Endothelial cell (in vitro differentiated cells): ENCODE results near the gene ABCA10. TPM values are rescaled to one million over a fixed set of nuclear protein-coding genes. Genes with fewer than 3 reads are reported as not detected.

Source experiments
- DNase-seq: peaks from one replicate; pipeline ENCODE4 v3.0.0; 2021; ENCODE audit warnings: low spot score
- H3K27ac Mint-ChIP-seq: one replicate; pipeline ENCODE4 v1.8.0; 2021; ENCODE audit warnings: mixed read lengths, inconsistent platforms; ENCODE audit not compliant: unreplicated experiment
- H3K27me3 Mint-ChIP-seq: one replicate; pipeline ENCODE4 v1.8.0; 2021; ENCODE audit warnings: mild to moderate bottlenecking, moderate library complexity, mixed read lengths, inconsistent platforms; ENCODE audit not compliant: unreplicated experiment
- H3K36me3 Mint-ChIP-seq: one replicate; pipeline ENCODE4 v1.8.0; 2021; ENCODE audit warnings: mild to moderate bottlenecking, low read depth, mixed read lengths, inconsistent platforms; ENCODE audit not compliant: unreplicated experiment
- H3K4me1 Mint-ChIP-seq: one replicate; pipeline ENCODE4 v1.8.0; 2021; ENCODE audit warnings: mild to moderate bottlenecking, mixed read lengths, inconsistent platforms; ENCODE audit not compliant: unreplicated experiment
- H3K4me3 Mint-ChIP-seq: one replicate; pipeline ENCODE4 v1.8.0; 2021; ENCODE audit warnings: mild to moderate bottlenecking, mixed read lengths, inconsistent platforms; ENCODE audit not compliant: unreplicated experiment
- H3K9me3 Mint-ChIP-seq: one replicate; pipeline ENCODE4 v1.8.0; 2021; ENCODE audit warnings: mixed read lengths, inconsistent platforms; ENCODE audit not compliant: unreplicated experiment
- total RNA-seq: library from RNA; stranded (reverse); fragmentation: NEBNext Ultra II Directional; extraction: Animal tissue kit (Norgen Biotek cat#: 25700); gene quantifications from one replicate; pipeline ENCODE4 v1.2.1, GENCODE V29; 2021; ENCODE audit not compliant: unreplicated experiment
- TF ChIP-seq, protein P1 (sequence below): fragments of 200-600 bp; sonication (generic); IDR thresholded peaks from one replicate; pipeline ENCODE4 v1.5.0; 2021; ENCODE audit warnings: antibody characterized with exemption; ENCODE audit not compliant: unreplicated experiment

ABCA10 gene
- total RNA-seq, 1 donor from 2014 or later, result 0.90 TPM

DNA sequence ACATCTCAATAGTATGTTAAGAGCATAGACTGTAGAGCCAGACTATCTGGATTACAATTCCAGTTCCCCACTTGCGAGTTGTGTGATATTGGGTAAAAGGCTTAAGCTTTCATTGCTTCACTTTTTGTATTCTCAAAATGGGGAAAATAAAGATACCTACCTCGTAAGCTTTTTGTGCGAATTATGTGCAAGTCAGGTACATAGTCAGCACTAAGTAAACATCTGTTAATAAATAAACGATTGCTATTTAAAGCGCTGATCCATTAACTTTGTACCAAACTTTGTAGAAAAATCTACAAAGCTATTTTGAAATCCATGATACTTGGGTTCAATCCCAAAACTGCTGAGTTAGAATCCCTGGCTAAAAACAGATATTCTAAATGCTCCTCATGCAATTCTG is 106.6 kb downstream of the ABCA10 start:
- H3K4me3 Mint-ChIP-seq, result no peak overlapping the region
- H3K9me3 Mint-ChIP-seq, result no peaks in the 10 kb centered on the region
- H3K4me1 Mint-ChIP-seq, result no peaks in the 10 kb centered on the region
- H3K36me3 Mint-ChIP-seq, result no peaks in the 10 kb centered on the region
- H3K27ac Mint-ChIP-seq, result no peak overlapping the region
- H3K27me3 Mint-ChIP-seq, result no peaks in the 10 kb centered on the region
- TF ChIP-seq, protein P1, sequence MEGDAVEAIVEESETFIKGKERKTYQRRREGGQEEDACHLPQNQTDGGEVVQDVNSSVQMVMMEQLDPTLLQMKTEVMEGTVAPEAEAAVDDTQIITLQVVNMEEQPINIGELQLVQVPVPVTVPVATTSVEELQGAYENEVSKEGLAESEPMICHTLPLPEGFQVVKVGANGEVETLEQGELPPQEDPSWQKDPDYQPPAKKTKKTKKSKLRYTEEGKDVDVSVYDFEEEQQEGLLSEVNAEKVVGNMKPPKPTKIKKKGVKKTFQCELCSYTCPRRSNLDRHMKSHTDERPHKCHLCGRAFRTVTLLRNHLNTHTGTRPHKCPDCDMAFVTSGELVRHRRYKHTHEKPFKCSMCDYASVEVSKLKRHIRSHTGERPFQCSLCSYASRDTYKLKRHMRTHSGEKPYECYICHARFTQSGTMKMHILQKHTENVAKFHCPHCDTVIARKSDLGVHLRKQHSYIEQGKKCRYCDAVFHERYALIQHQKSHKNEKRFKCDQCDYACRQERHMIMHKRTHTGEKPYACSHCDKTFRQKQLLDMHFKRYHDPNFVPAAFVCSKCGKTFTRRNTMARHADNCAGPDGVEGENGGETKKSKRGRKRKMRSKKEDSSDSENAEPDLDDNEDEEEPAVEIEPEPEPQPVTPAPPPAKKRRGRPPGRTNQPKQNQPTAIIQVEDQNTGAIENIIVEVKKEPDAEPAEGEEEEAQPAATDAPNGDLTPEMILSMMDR, result no peak
- DNase-seq, result no peak

DNA sequence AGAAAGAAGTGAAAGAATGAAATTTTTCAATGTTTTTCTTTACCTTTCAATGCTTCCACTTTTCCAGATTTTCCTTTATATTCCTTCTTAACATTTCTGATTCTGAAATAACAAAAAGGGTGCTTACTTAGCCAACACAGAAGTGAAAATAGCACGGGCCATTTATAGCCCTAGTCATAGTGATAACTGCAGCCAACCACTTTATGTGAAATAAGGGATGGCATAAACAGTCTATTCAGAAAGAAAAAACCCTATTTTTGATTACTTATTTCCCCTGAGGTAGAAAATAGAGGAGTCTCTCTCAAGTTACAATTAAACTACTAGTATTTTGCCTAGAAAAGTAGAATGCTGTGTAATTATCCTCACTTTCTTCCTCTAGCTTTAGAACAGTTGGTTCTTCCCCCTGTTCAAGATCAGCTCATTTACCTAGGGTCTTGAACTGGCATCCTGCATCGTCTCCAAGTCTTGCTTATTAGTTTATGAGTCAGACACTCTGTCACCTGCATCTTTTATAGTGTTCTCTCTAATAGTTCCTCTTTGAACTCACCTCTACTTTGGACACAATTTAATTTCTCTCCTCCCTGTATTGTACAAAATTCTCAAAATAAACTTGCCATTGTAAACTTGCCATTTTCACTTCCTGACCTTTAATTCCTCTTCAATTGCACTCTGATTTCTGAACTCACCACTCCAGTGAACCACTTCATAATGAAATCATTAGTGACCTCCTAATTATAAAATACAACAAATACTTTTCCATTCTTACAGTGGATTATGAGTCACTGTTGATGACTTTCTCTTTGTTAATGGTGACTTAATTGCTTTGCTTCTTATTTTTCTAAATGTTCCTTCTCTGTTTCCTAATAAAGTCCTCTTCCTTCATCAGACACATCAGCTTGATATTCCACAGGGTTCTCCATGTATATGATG is 110.5 kb downstream of the ABCA10 start:
- no peak for DNase-seq
- Mint-ChIP-seq H3K9me3 (no peaks in the 10 kb centered on the region), H3K27me3 (no peaks in the 10 kb centered on the region), H3K4me1 (no peaks in the 10 kb centered on the region), H3K4me3 (no peak overlapping the region), H3K27ac (no peak overlapping the region), H3K36me3 (no peaks in the 10 kb centered on the region)
- TF ChIP-seq, protein P1, result no peak

DNA sequence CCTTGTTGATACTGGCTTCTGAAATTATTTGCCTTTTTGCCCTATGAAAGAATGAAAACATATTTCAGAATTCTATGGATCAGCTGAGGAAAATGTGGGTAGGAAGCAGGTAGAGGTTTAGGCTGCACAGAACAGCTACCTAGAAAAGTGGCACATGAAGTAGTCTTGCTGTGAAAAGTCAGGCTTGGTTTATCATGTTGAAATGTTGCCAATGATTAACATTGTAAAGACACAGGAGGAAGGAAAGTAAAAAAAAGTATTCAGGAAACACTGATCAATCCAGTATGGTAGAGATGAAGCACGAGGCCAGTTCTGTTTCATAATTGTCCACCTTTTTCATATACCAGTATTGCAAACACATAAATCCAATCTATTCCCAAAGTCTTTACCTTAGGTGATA is 116.8 kb downstream of the ABCA10 start:
- TF ChIP-seq, protein P1, result no peak
- no peak for DNase-seq
- H3K27ac Mint-ChIP-seq, result no peak overlapping the region
- no peaks in the 10 kb centered on the region for H3K4me1 Mint-ChIP-seq
- no peak overlapping the region for H3K4me3 Mint-ChIP-seq
- peaks cover 2% of the 10 kb centered on the region for H3K27me3 Mint-ChIP-seq
- no peaks in the 10 kb centered on the region for H3K9me3 Mint-ChIP-seq
- H3K36me3 Mint-ChIP-seq, result no peaks in the 10 kb centered on the region

DNA sequence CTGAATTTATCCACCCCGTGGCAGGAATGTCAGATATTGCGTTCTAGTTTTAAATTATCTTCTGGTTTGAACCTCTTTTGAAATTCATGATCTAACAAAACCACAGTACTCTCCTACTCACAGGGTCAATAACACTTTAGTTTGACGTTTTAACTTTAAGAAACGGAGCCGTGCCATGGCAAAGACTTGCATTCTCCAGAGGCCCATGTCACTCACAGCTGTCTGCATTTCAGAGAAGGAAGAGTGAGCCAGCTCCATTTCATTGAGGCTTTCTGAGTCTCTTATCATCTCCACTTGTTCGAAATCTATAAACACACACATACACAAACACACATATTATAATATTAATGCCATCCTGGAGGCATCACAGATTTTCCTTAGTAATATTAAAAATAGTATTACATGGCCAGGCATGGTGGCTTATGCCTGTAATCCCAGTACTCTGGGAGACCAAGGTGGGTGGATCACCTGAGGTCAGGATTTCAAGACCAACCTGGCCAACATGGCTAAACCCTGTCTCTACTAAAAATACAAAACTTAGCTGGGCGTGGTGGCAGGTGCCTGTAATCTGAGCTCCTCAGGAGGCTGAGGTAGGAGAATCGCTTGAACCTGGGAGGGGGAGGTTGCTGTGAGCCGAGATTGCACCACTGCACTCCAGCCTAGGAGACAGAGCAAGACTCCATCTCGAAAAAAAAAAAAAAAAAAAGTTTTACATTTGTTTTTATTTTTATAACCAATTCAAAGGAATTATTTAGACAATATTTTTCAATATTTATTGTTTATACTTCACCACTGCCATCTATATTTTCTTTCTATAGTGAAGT is 122.5 kb downstream of the ABCA10 start:
- TF ChIP-seq, protein P1, result no peak
- H3K4me3 Mint-ChIP-seq, result no peak overlapping the region
- no peaks in the 10 kb centered on the region for H3K9me3 Mint-ChIP-seq
- DNase-seq, result no peak
- no peaks in the 10 kb centered on the region for H3K36me3 Mint-ChIP-seq
- no peaks in the 10 kb centered on the region for H3K4me1 Mint-ChIP-seq
- H3K27ac Mint-ChIP-seq, result no peak overlapping the region
- H3K27me3 Mint-ChIP-seq, result peaks cover 2% of the 10 kb centered on the region
